Sigmoid colon (tissue), 7 donors: ENCODE results near the gene EPHX1. TPM values are rescaled to one million over a fixed set of nuclear protein-coding genes. Genes with fewer than 3 reads are reported as not detected.

Experiments
- DNase-seq: peaks from one replicate; pipeline ENCODE4 v3.0.0-alpha.2; 2019
- H3K27ac ChIP-seq, 4 donors: fragments of 200-600 bp; sonication (generic); one replicate each; pipeline ENCODE4 v1.5.1; 2016 to 2019; ENCODE audit warnings: mild to moderate bottlenecking in 1 of 4
- H3K27me3 ChIP-seq, 3 donors: fragments of 200-600 bp; sonication (generic); one replicate each; pipeline ENCODE4 v1.5.1; 2019; ENCODE audit warnings: mild to moderate bottlenecking in 1 of 3
- H3K36me3 ChIP-seq, 4 donors: fragments of 200-600 bp; sonication (generic); one replicate each; pipeline ENCODE4 v1.5.1; 2016 to 2019
- H3K4me1 ChIP-seq, 4 donors: fragments of 200-600 bp; sonication (generic); one replicate each; pipeline ENCODE4 v1.5.1; 2017 to 2019
- H3K4me3 ChIP-seq, 4 donors: fragments of 200-600 bp; sonication (generic); one replicate each; pipeline ENCODE4 v1.5.1; 2017 to 2019; ENCODE audit warnings: mild to moderate bottlenecking in 2 of 4, moderate library complexity in 1 of 4
- H3K9me3 ChIP-seq, 4 donors: fragments of 200-600 bp in 3 of 4; sonication (generic) in 3 of 4; one replicate each; pipeline versions ENCODE4 v1.5.1 to v1.6.1; 2013 to 2019
- CTCF ChIP-seq, 4 experiments: fragments of 450-650 bp in 3 of 4; fragments of 200-600 bp in 1 of 4; IDR thresholded peaks; one replicate each; pipeline ENCODE4 v1.5.1; 2016 to 2019; ENCODE audit warnings: antibody characterized with exemption in 4 of 4, mild to moderate bottlenecking in 3 of 4, moderate library complexity in 2 of 4
- EP300 ChIP-seq, 4 donors: sonication (generic); formaldehyde crosslinking; IDR thresholded peaks; one replicate each; pipeline ENCODE4 v1.6.1; 2017; ENCODE audit warnings: antibody characterized with exemption in 4 of 4
- POLR2A ChIP-seq, 2 donors: fragments of 450-650 bp; IDR thresholded peaks; one replicate each; pipeline ENCODE4 v1.6.1; 2016; ENCODE audit warnings: antibody characterized with exemption in 2 of 2, mild to moderate bottlenecking in 2 of 2, moderate library complexity in 2 of 2
- POLR2AphosphoS5 ChIP-seq, 4 donors: sonication (generic); formaldehyde crosslinking; IDR thresholded peaks; one replicate each; pipeline ENCODE4 v1.6.1; 2017; ENCODE audit warnings: antibody characterized with exemption in 4 of 4
- WGBS, 2 donors: extraction: QIAGEN DNeasy Blood & Tissue Kit; methylation state at CpG; one replicate each; pipeline ENCODE4 v1.1.7; 2013; 5-methylcytosine and 5-hydroxymethylcytosine counted together
- intact Hi-C: fragments of 100-400 bp; cut with DNase I; formaldehyde crosslinking; loops from one replicate; pipeline ENCODE4 v1.15.1; 2023
- polyA plus RNA-seq, 3 donors: library from polyadenylated mRNA; stranded (reverse); fragments of 200-250 nt; gene quantifications; one replicate each; pipeline ENCODE4 v1.2.3, GENCODE V29; 2013
- total RNA-seq, 4 donors: library from RNA; depleted of rRNA; stranded (reverse); fragments of >200 nt; gene quantifications; one replicate each; pipeline ENCODE4 v1.1.0, GENCODE V29; 2016
- donor health status: healthy with polysubstance abuse.
- donor health status: Bipolar disorder and iron deficiency.
- donor health status: healthy.

EPHX1 gene
- total and polyA plus RNA-seq, 7 donors: 6.9 to 78.9 (median 43.6) TPM

GRCh38 chr1:225817611-225818061, 7.7 kb downstream of the EPHX1 start:
- intact Hi-C loops: no loop called here
- peaks cover 0 to under 1% (median under 1%) of the 10 kb centered on the region in 4 donors for H3K36me3 ChIP-seq
- peak in 1 of 4 donors; percentile 77 for TF ChIP-seq EP300 (IDR thresholded peaks at IDR 0.05)
- no peak for TF ChIP-seq CTCF (IDR thresholded peaks at IDR 0.05)
- TF ChIP-seq POLR2AphosphoS5 (IDR thresholded peaks at IDR 0.05): peak; percentile 69 to 88 (median 73)
- no peak for TF ChIP-seq POLR2A (IDR thresholded peaks at IDR 0.05)
- peak; percentile 93 for DNase-seq
- H3K9me3 ChIP-seq: no peaks in the 10 kb centered on the region
- H3K4me1 ChIP-seq: peaks cover 0 to 82% (median 76%) of the 10 kb centered on the region in 4 donors
- WGBS, 2 donors: 29 to 51% methylated on average over 8 of the region's 8 CpGs
- no peaks in the 10 kb centered on the region for H3K27me3 ChIP-seq
- no peak overlapping the region for H3K4me3 ChIP-seq
- H3K27ac ChIP-seq: peak overlapping the region; percentile 88 to 95 (median 89)

GRCh38 chr1:225818229-225818628, 8.3 kb downstream of the EPHX1 start:
- intact Hi-C loops: no loop called here
- H3K4me1 ChIP-seq: peaks cover 0 to 78% (median 71%) of the 10 kb centered on the region in 4 donors
- TF ChIP-seq POLR2A (IDR thresholded peaks at IDR 0.05) (no peak), POLR2AphosphoS5 (IDR thresholded peaks at IDR 0.05) (no peak), EP300 (IDR thresholded peaks at IDR 0.05) (no peak), CTCF (IDR thresholded peaks at IDR 0.05) (no peak)
- H3K36me3 ChIP-seq: peaks cover 0 to 4% (median 2%) of the 10 kb centered on the region in 4 donors
- peak overlapping the region; percentile 88 to 95 (median 89) for H3K27ac ChIP-seq
- no peaks in the 10 kb centered on the region for H3K27me3 ChIP-seq
- no peak for DNase-seq
- H3K4me3 ChIP-seq: no peak overlapping the region
- H3K9me3 ChIP-seq: no peaks in the 10 kb centered on the region
- WGBS, 2 donors: 80 to 97% methylated on average over 7 of the region's 7 CpGs

GRCh38 chr1:225819346-225820192, 9.6 kb downstream of the EPHX1 start:
- Histone ChIP-seq H3K27ac (peak overlapping the region; percentile 52 to 67 (median 64)), H3K27me3 (no peaks in the 10 kb centered on the region), H3K4me1 (peaks cover 0 to 75% (median 71%) of the 10 kb centered on the region in 4 donors), H3K36me3 (peaks cover 0 to 4% (median 2%) of the 10 kb centered on the region in 4 donors), H3K4me3 (no peak overlapping the region), H3K9me3 (no peaks in the 10 kb centered on the region)
- intact Hi-C loops: no loop called here
- 89 to 90% methylated on average over 12 of the region's 12 CpGs for WGBS, 2 donors
- peak in 2 of 4 donors; percentile 31 to 45 for TF ChIP-seq POLR2AphosphoS5 (IDR thresholded peaks at IDR 0.05)
- TF ChIP-seq CTCF (IDR thresholded peaks at IDR 0.05): no peak
- DNase-seq: no peak

- WGBS, 2 donors: 66 to 85% methylated on average over 5 of the region's 5 CpGs
- H3K27me3 ChIP-seq: no peaks in the 10 kb centered on the region
- peak overlapping the region; percentile 52 to 67 (median 64) for H3K27ac ChIP-seq
- no peak for TF ChIP-seq POLR2AphosphoS5 (IDR thresholded peaks at IDR 0.05)
- no peak for TF ChIP-seq CTCF (IDR thresholded peaks at IDR 0.05)
- TF ChIP-seq POLR2A (IDR thresholded peaks at IDR 0.05): no peak
- TF ChIP-seq EP300 (IDR thresholded peaks at IDR 0.05): no peak
- H3K4me3 ChIP-seq: no peak overlapping the region
- peaks cover 0 to 4% (median 2%) of the 10 kb centered on the region in 4 donors for H3K36me3 ChIP-seq
- H3K4me1 ChIP-seq: peaks cover 0 to 76% (median 70%) of the 10 kb centered on the region in 4 donors
- H3K9me3 ChIP-seq: no peaks in the 10 kb centered on the region
- DNase-seq: no peak
- intact Hi-C loops: no loop called here
These were observed 10.7 kb downstream of the EPHX1 start for GRCh38 chr1:225820522-225821120.
